Measurements from ENCODE around the gene ARHGAP12.

DNA sequence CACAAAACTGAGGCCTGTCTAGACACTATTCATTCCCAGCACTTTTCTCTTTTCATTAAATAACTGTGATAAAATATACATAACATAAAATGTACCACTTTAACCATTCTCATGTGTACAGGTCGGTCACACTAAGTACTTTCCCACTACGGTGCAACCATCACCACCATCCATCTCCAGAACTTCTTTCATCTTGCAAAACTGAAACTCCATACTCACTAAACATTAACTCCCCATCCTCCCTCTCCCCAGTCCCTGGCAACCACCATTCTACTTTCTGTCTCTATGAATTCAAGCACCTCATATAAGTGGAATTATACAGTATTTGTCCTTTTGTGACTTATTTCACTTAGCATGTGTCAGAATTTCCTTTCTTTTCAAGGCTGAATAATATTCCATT is 53.0 kb downstream of the ARHGAP12 start:
- TF ChIP-seq CTCF (IDR thresholded peaks at IDR 0.05) (no peak), POLR2A (IDR thresholded peaks at IDR 0.05) (no peak), POLR2AphosphoS5 (IDR thresholded peaks at IDR 0.05; ENCODE audit: insufficient read depth in 1 of 2, low read depth in 1 of 2) (no peak)

All from vagina (tissue), 2 donors.